NOMO-1 (cell line): ENCODE measurements around the gene NACC2.

Experiments
- DNase-seq, 2 experiments: peaks; one replicate each; lab custom pipeline; 2025; ENCODE audit not compliant: unreplicated experiment in 2 of 2; lab: John Stamatoyannopoulos, UW

Gene NACC2

DNA sequence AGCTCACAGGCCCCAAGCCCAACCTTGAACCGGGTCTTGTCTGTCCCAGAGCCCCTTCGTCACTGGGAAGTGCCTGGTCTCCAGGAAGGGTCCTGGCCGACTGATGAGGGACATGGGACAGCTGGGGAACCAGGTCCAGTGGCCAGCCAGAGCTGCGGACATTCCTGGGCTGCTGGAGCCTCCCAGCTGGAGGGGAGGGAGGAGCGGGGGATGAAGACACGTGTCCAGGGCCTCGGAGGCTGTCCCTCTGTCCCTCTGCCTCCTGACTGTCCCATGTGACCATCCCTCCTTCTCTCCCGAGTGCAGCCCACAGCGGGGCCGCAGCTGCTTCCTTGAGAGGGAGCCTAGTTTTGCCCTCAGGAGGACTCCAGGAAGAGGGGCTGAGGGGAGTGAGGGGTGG, 92.2 kb downstream of the NACC2 start:
- DNase-seq = no peak

DNA sequence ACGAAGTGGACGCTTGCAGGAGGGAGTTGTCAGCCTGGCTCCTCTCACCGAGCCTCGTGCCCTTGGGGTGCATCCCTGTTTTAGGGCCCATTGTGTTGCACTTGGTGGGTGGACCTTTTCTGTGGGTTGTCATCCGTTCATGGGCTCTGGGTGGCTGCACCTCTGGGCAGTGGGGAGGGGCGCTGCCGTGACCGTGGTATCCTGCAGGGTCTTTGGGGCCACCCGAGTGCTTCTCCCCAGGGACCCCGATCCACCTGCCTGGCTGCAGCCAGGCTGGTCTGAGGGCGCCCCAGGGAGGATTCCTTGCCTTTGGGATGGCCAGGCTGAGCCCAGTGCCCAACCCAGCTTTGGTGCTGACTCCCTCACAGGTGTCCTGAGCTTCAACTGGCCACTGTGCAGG, 92.9 kb downstream of the NACC2 start:
- no peak for DNase-seq

DNA sequence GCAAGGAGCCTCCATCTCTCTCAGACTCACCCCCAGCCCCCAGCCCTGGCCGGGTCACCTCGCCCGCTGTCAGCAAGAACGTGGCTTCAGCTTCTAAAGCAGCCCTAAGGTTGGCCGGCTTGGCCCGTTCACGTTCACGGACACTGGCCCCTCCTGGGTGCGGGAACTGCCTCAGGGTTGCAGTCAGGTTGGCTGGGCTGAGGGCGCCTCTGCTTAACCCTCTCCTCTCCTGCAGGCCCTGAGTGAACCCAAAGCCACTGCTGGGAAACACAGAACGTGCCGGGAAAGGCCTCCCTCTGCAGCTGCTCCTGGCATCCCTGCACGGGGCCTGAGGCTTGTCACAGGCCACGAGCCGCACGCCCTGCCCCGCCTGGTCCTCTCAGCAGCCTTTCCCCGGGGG, 93.9 kb downstream of the NACC2 start:
- DNase-seq = no peak

DNA sequence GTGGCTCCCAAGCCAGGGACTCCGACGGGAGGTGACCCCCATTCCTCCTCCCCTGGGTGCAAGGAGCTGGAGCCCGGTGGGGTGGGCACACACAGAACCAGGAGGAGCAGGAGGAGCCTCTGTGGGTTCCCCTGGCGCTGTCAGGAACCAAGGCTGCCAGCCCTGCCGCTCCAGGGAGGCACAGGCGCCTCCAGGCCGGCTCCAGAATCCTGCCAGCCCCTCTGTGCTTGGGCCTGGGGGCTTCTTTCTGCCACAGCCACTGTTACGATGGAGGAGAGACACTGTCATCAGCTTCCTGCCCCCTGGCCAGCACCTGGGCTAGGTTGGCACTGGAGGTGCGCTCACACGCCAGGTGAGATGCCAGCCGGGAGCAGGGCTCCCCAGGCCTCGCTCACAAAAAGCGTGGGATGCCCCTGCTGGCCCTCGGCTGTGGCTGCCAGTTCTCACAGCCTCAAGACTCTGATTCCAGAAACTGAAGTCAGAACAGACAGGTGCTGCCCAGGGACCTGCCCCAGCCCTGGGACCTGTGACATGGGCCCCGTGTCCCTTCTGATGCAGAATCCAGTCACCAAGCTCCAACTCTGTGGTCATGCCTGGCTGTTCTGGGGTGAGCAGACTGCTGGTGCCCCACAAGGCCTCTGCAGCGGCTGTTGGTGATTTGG, 96.5 kb downstream of the NACC2 start:
- DNase-seq = no peak

DNA sequence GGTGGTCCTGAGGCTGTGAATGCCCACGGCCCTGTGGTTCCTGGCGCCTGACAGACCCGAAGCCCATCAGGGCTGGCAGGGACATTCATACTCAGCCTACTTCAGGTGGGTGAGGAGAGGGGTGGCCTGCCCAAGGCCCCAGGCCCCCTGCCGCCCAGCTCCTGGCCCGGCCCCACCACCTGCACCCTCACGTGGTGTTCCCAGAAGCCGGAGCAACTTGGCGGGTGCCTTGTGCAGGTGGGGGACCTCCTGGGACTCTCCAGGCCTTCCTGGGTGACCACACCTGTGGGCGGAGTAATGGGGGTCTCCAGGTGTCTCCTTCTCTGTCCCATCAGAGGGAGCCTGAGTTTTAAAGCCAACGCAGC, 97.1 kb downstream of the NACC2 start:
- no peak for DNase-seq

DNA sequence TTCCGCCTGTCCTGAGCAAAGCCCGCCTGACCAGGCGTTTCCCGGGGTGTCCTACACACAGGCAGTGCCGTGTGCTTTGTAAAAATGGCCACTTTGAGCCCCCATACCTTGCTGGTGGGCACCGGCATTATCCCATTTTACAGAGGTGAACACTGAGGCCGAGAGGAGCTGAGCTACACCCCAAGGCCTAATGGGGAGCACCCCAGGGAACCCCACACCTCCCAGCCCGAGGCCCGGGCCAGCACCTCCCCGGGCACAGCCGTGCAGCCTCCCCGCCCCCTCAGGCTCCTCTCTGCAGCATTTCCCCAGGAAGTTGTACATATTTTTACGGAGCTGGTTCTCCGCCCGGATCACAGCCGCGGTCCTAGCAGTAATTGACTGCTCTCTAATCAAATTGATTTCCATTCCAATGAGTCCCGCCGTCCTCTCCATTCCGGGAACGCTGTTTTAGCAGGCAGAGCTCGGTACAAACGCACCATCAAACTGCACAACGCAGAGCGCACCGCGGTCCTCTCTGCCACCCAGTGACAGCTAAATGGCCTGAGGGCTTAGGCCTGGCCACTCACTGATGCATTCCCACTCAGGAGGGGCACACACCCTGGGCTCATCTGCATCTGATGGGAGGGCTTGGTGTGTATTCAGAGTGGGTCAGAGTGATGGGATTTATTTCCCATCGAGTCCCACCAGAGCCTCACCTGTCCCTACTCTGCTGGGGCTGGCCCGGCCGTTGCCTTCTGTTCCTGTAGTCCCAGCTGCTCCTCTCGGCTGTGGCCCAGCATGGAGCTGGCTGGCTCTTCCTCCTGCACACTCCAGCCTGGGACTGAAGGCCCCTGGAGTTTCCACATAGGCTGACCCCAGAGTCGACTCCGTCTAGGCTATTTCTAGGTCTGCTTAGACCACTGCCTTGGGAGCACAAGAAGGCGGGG, 97.7 kb downstream of the NACC2 start:
- DNase-seq = no peak

DNA sequence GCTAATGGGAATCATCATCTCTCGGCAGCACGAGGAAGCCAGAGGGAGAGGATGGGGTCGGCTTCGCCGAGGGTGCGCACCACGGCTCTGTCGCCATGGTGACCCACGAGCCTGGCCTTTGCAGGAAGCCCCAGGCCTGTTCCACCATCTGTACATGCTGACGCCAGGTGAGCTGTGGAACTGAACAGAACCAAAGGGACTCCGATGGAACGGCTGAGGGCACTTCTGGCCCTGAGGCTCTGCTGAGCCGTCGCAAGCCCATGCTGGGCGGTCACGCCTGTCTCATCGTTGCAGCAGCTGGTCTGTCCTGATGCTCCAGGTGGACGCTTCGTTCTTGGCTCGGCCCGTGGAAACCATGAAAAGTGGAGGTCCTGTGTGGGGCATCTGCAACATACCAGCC, 99.3 kb downstream of the NACC2 start:
- DNase-seq = no peak

DNA sequence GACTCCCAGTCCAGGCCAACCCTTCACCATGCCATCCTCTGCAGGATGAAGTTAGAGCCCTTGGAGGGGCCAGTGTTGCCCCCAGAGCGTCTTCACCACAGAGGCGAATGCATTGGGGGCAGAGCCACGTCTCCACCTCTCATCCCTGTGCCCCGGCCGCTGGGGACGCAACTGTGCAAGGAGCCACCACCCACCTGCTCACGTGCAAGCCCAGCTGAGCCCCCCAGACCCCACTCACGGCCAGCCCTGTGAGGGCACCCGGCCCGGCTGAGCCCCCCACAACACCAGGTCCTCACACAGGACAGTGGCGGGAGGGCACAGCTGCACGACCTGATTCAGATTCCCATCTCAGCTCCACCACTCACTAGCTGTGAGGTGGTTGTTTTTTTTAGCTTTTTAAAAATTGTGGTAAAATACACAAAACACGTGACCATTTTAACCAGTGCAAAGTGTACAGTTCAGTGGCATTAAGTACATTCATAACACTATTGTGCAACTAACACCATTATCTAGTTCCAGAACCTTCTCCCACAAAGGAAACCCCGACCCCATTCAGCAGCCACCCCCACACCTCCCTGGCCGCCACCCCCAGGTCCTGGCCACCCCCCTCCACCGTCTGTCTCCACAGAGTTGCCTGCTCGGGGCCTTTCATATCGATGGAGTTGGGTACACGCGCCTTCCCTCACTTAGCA, 100.4 kb downstream of the NACC2 start:
- DNase-seq = peak in 1 of 2 experiments; percentile 12

DNA sequence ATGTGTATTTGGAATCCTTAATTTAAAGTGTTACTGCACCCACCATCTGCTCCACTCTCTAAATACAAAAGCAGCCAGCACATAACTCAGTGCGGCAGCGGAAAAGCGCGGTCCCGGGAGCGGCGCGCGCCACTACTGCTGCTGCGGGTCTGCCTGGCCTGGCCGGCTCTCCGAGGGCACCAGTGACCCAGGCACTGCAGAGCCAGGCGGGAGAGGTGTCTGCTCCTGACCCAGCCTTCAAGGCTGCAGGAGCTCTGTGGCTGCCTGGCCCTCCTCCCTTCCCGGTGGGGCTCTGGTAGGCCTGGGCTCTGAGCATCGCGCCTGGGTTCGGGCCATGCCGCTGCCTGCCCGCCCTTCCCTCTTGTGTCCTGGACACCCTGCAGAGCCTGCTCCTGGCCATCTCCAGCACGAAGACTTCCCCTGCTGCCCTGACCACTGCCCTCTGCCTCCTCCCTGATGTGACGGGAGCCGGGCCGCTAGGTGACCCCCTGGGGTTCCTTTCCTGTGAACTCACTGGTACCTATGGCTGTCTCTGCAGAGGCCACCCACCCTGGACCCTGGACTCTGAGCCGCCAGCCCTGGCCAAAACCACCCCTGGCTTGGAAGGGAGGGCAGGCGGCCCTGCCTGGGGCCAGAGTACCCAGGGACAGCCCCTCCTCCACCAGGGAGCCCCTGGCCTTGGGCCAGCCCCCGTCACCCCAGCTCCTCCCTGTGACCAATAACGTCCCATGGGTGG, 101.2 kb downstream of the NACC2 start:
- no peak for DNase-seq

DNA sequence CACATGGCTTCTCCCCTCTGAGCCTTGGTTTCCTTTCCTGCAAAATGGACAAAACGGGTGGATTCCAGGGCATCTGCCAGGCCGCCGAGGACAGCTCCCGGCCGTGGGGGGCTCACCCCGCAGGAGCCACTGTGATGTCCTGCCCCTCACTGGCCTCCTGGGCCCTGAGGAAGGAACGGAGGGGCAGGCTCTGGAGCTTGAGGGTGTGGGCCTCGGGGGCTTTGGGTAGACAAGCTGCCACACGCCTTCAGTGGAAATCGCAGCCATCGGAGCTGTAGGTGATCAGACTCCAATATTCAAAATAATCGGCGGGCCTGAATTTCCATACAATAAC, 101.7 kb downstream of the NACC2 start:
- DNase-seq = no peak

DNA sequence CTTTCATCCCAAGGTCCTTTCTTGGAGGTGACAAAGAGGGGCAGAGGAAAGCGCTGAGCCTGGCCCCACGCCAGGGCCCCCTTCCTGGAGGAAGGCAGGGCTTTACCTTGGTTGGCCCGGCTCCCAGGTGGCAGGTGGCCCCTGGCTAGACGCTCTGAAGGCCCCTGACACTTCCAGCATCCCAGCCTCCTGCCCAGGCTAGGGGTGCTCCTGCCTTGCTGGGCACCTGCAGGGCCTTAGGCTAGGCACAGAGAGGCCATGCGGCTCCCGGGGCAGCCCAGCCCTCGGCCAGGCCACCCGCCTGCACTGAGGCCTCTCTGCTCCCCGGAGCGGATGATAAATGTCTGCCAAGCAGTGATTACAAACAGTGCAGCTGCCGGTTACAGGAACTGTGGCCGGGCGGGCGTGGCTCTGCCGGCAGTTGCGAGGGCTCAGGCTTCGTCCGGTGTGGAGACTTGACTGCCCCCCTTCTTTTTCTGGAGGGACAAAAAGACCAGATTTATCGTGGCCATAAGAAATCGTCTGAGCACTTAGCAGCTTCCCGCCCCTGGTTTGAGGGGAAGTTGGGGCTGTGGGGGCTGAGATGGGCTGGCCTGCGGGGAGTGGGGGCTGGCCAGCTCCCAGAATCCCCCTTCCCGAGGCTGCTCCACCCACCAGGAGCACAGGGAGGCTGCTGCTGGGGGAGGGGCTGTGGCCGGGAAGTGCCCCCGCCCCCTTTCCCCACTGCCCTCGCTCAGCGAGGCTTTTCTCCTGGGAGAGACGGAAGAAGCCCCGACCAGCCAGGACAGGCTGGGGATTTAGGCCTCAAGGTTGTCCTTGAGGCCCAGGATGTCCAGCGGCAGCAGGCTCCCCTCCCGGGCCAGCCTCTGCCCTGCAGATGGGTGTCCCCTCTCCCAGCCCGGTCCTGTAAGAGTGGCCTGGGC, 102.3 kb downstream of the NACC2 start:
- peak; percentile 96 to 98 for DNase-seq

DNA sequence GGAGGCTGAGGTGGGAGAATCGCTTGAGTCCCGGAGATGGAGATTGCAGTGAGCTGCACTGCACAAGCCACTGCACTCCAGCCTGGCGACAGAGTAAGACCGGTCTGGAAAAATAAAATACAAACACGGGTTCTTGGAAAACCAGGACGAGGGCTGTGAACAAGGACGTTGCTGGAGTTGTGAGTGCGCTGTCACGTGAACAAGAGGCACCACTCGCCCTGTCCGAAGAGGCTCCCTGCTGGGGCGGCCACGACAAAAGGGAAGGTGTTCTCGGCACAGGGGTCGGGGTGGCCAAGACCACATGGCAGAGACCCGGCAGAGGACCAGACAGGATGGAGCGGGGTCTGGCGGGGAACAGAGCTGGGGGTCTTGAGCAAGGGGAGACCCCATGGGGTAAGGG, 103.3 kb downstream of the NACC2 start:
- no peak for DNase-seq

DNA sequence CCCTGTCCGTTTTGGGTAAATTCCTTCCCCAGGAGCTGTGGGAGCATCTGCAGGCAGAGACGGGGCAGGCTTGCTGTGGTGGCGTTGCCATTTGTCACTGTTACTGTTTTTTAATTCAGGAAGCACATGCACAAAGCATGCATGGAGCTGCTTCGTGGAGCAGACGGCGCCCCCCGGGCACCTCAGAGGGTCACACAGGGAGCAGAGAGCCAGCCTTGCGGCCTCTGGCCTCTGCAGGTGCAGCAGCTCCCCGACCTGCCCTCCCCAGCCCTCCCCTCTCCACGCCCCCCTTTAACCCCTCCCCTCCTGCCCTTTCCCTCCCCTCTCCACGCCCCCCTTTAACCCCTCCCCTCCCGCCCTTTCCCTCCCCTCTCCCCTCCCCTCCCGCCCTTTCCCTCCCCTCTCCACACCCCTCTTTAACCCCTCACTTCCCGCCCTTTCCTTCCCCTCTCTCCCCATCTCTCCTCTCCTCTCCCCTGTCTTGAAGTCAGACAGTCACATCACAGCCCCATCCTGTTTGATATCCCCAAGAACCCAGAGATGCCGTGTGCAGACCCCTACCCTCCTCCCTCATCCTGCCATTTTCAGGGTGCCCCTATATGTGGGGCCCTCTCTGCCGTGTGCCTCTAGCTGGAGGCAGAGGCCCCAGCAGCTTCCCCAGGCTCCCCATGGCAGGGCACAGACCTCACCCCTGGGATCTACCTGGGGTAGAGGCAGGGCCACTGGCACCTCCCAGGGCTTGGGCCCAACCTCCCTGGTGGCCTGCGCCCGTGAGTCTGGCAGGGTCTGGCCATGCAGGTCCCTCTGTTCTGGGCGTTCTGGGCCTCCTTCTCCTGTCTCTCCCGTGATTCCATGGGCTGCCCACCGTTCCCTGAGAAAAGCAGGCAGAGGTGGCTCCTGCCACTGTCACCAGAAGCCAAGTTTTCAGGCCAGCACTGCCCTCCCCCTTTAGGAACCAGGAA, 104.3 kb downstream of the NACC2 start:
- DNase-seq = peak; percentile 60 to 80

DNA sequence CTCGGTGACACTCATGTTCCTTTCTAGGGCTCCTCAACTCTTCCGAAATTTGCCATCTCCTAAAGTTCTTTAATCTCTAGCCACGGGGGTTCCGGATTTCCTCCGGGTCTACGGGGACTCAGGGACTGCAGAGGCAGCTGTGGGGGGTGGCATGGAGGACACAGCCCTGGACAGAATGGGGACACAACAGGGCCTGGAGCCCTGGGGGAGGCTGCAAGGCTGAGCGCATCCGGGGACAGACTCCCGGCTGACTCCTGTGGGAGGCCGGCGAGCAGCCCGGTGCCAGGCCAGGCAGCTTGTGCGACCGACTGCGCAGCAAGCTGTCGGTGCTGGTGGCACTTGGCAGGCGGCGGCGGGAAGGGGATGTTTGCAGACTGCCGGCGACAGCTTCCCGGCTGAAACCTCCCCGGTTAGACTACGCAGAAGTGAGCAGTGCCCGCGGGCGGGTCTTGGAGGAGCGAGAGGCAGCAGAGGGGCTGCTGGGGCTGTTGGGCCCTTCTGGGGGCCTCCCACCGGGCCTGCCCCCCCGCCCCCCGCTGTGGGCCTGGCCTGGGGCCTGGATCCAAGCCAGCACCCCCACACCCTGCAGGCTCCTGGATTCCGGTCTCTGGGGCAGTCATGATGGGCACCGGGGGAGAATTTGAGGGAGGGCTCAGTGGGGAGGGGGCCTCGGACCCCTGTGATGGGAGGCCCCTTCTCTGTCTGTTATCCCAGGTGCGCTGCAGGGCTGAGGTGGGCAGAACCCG, 105.2 kb downstream of the NACC2 start:
- DNase-seq = no peak

DNA sequence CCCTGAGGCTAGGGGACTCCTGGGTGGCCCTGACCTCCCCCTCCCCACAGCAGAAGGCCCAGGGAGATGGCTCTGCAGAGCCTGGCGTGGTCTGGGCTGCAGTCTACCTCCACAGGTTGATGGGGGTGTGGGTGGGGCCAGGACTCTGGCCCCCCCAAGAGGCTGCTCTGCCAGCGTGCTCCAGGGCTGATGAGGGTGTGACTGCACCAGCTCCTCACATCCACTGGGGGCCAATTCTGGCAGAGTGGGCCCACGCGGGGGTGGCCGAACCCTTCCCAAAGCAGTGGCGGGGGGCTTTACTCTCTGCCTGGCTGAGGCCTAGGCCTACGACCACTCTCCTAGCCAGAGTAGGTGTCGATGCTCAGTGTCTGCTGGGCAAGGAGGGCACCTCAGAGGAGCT, 105.9 kb downstream of the NACC2 start:
- no peak for DNase-seq

DNA sequence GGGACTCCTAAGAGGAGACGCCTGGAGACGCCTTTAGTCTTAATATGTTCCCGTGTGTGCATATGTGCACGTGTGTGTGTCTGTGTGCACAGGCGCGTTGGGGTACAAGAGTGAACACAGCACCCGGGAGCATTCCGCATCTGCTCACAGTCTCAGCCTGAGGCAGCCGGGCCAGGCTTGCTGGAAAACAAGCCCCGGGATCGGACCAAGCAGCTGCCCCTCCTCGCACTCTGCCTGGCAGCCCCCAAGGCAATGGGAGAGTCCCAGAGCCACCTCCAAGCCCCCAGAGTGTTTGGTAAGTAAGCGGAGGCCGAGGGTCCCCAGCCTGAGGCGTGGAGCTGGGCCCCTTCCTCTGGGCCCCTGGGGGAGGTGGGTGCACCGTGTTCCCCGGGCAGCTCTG, 106.6 kb downstream of the NACC2 start:
- DNase-seq = no peak

DNA sequence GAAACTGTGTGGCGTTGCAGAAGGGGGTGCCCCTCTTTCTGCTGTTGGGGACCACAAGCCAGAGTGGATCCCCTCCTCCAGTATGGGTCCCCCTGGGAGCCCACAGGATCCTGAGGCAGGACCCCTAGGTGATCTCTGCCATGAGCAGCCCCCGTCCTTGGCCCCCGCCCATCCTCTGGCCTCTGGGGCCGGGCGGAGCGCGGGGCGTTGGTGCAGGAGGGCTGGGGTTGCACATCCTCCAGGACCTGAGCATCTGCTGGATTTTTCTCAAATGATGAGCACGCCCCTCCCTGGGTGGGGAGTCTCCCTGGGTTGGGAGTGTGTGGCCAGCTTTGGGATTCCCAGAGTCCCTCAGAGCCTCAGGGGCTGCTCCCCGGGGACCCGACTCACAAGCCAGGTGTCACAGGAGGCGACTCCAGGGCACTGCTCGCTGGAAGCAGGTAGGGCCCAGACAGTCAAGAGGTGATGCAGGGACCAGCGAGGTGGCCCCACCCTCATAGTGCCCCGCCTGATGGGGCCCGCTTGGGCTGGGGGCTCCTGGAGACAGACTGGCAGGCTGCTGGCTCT, 107.2 kb downstream of the NACC2 start:
- DNase-seq = no peak

DNA sequence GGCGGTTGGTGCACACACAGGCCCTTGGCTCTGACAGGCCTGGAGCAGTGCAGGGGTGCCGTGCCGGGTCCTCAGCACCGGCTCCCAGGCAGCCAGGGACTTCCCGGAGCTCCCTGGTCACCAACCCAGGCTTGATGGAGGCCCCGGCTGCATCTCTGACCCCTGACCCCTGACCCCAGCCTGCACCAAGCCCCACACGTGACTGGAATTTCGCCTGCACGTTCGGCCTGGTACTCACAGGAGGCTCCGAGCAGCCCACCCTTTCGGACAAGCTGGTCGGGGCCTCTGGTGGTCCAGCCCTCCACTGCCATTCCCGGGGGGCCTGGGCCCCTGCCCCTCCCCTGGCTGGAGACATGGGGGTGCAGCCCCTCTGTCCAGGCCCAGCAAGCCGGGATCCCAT, 108.5 kb downstream of the NACC2 start:
- no peak for DNase-seq
